Neural cell (in vitro differentiated cells): Measurements from ENCODE around the gene LRRTM3. TPM values are rescaled to one million over a fixed set of nuclear protein-coding genes. Genes with fewer than 3 reads are reported as not detected.

Experiments used
- H2AFZ ChIP-seq: fragments of 200-600, 300-800 bp; sonication (generic), shearing (Covaris generic); 2 replicates; pipeline ENCODE4 v1.6.0; 2014; ENCODE audit warnings: low read depth, mild to moderate bottlenecking, antibody characterized with exemption, low read length, moderate library complexity
- H3F3A ChIP-seq: fragments of 200-600 bp; shearing (Covaris generic); 2 replicates; pipeline ENCODE4 v1.6.1; 2016; ENCODE audit warnings: mild to moderate bottlenecking, moderate library complexity, mixed read lengths, antibody characterized with exemption, low read length; ENCODE audit not compliant: insufficient read depth, poor library complexity, severe bottlenecking
- H3K27ac ChIP-seq: fragments of 200-600, 300-800 bp; sonication (generic), shearing (Covaris generic); 2 replicates; pipeline ENCODE4 v1.5.1; 2014; ENCODE audit warnings: mild to moderate bottlenecking, low read length, moderate library complexity
- H3K27me3 ChIP-seq: fragments of 300-800, 200-600 bp; sonication (generic), shearing (Covaris generic); 2 replicates; pipeline ENCODE4 v1.6.0; 2014; ENCODE audit warnings: mild to moderate bottlenecking, low read depth, low read length, moderate library complexity; ENCODE audit not compliant: insufficient read depth
- H3K36me3 ChIP-seq: fragments of 300-800, 200-600 bp; sonication (generic), shearing (Covaris generic); 2 replicates; pipeline ENCODE4 v1.5.1; 2014; ENCODE audit warnings: mild to moderate bottlenecking, antibody characterized with exemption, low read length, moderate library complexity; ENCODE audit not compliant: insufficient read depth
- H3K4me2 ChIP-seq: fragments of 300-800, 200-600 bp; sonication (generic), shearing (Covaris generic); 2 replicates; pipeline ENCODE4 v1.6.0; 2014; ENCODE audit warnings: mild to moderate bottlenecking, low read length
- H3K4me3 ChIP-seq: fragments of 300-800, 200-600 bp; sonication (generic), shearing (Covaris generic); 2 replicates; pipeline ENCODE4 v1.5.1; 2014; ENCODE audit warnings: mild to moderate bottlenecking, low read length, moderate library complexity
- H3K79me2 ChIP-seq: fragments of 200-600 bp; shearing (Covaris generic); replicated peaks from 2 replicates; pipeline ENCODE4 v1.6.0; 2014; ENCODE audit warnings: mild to moderate bottlenecking, low read length, moderate library complexity; ENCODE audit not compliant: insufficient read depth
- H3K9ac ChIP-seq: fragments of 300-800, 200-600 bp; sonication (generic), shearing (Covaris generic); 2 replicates; pipeline ENCODE4 v1.6.1; 2016; ENCODE audit warnings: mild to moderate bottlenecking, low read length, mixed read lengths
- H3K9me2 ChIP-seq: fragments of 200-600 bp; shearing (Covaris generic); 2 replicates; pipeline ENCODE4 v1.6.1; 2016; ENCODE audit warnings: mild to moderate bottlenecking, low read length, mixed read lengths; ENCODE audit not compliant: insufficient read depth
- H3K9me3 ChIP-seq: fragments of 200-600, 300-800 bp; sonication (generic), shearing (Covaris generic); 2 replicates; pipeline ENCODE4 v1.6.1; 2016; ENCODE audit warnings: mild to moderate bottlenecking, mixed run types, low read length, moderate library complexity, mixed read lengths
- H4K20me1 ChIP-seq: fragments of 200-600 bp; shearing (Covaris generic); 2 replicates; pipeline ENCODE4 v1.6.1; 2016; ENCODE audit warnings: mild to moderate bottlenecking, mixed run types; ENCODE audit not compliant: insufficient read depth
- CTCF ChIP-seq: fragments of 450-650 bp; IDR thresholded peaks from 2 replicates; pipeline ENCODE4 v1.5.1; 2014; ENCODE audit warnings: antibody characterized with exemption, mild to moderate bottlenecking, moderate library complexity; ENCODE audit not compliant: poor library complexity, severe bottlenecking
- EP300 ChIP-seq: fragments of 450-650 bp; conservative IDR thresholded peaks from 2 replicates; pipeline ENCODE4 v1.6.1; 2014; ENCODE audit warnings: antibody characterized with exemption, mild to moderate bottlenecking, moderate library complexity; ENCODE audit not compliant: poor library complexity, severe bottlenecking
- EZH2 ChIP-seq: fragments of 200-600, 300-800 bp; shearing (Covaris generic), sonication (generic); IDR thresholded peaks from 2 replicates; pipeline ENCODE4 v1.6.1; 2014; ENCODE audit warnings: antibody characterized with exemption, low read length, borderline replicate concordance, mild to moderate bottlenecking; ENCODE audit not compliant: insufficient read depth, poor library complexity, severe bottlenecking
- MXI1 ChIP-seq: fragments of 450-650 bp; conservative IDR thresholded peaks from 2 replicates; pipeline ENCODE4 v1.6.1; 2014; ENCODE audit warnings: antibody characterized with exemption, mild to moderate bottlenecking; ENCODE audit not compliant: poor library complexity, severe bottlenecking
- POLR2AphosphoS5 ChIP-seq: IDR thresholded peaks from 2 replicates; pipeline ENCODE4 v1.6.1; 2012
- RAD21 ChIP-seq: fragments of 450-650 bp; conservative IDR thresholded peaks from 2 replicates; pipeline ENCODE4 v1.6.1; 2014; ENCODE audit warnings: antibody characterized with exemption, mild to moderate bottlenecking, moderate library complexity
- REST ChIP-seq: IDR thresholded peaks from 2 replicates; pipeline ENCODE4 v1.6.1; 2012; ENCODE audit warnings: borderline replicate concordance
- SMC3 ChIP-seq: fragments of 450-650 bp; conservative IDR thresholded peaks from 2 replicates; pipeline ENCODE4 v1.6.1; 2014; ENCODE audit warnings: antibody characterized with exemption, mild to moderate bottlenecking, moderate library complexity; ENCODE audit not compliant: poor library complexity
- TAF1 ChIP-seq: IDR thresholded peaks from 2 replicates; pipeline ENCODE4 v1.6.1; 2012; ENCODE audit warnings: low read depth
- polyA plus RNA-seq: library from polyadenylated mRNA; depleted of rRNA; stranded (reverse); fragments of >200 nt; gene quantifications from 2 replicates; pipeline ENCODE4 v1.2.3, GENCODE V29; 2014

Gene LRRTM3
- polyA plus RNA-seq, 1 donor from 2014 or later, result 3.2 TPM

GRCh38 chr10:67115972-67116371, 190.1 kb downstream of the LRRTM3 start:
- H3K9ac ChIP-seq, result no peak overlapping the region
- no peak overlapping the region for H3K4me3 ChIP-seq
- no peak overlapping the region for H3K27ac ChIP-seq
- H3F3A ChIP-seq, result no peaks in the 10 kb centered on the region
- no peaks in the 10 kb centered on the region for H3K9me2 ChIP-seq
- H2AFZ ChIP-seq, result no peak overlapping the region
- H3K27me3 ChIP-seq, result no peaks in the 10 kb centered on the region
- H4K20me1 ChIP-seq, result no peaks in the 10 kb centered on the region
- H3K36me3 ChIP-seq, result no peaks in the 10 kb centered on the region
- no peaks in the 10 kb centered on the region for H3K9me3 ChIP-seq
- no peak overlapping the region for H3K4me2 ChIP-seq
- no peaks in the 10 kb centered on the region for H3K79me2 ChIP-seq
- no peak for TF ChIP-seq EP300
- no peak for TF ChIP-seq REST
- TF ChIP-seq RAD21, result no peak
- no peak for TF ChIP-seq POLR2AphosphoS5
- TF ChIP-seq SMC3, result no peak
- TF ChIP-seq MXI1, result no peak
- no peak for TF ChIP-seq EZH2
- TF ChIP-seq CTCF, result no peak
- no peak for TF ChIP-seq TAF1

- Histone ChIP-seq H3K9ac (no peak overlapping the region), H4K20me1 (no peaks in the 10 kb centered on the region), H3K36me3 (no peaks in the 10 kb centered on the region), H3K27me3 (no peaks in the 10 kb centered on the region), H3K9me3 (no peaks in the 10 kb centered on the region), H3K79me2 (no peaks in the 10 kb centered on the region), H3F3A (no peaks in the 10 kb centered on the region), H3K4me3 (no peak overlapping the region), H3K9me2 (no peaks in the 10 kb centered on the region), H3K4me2 (no peak overlapping the region), H2AFZ (no peak overlapping the region), H3K27ac (no peak overlapping the region)
- no peak for TF ChIP-seq EZH2
Observed at GRCh38 chr10:67119651-67120050, 193.8 kb downstream of the LRRTM3 start.

GRCh38 chr10:67127441-67127840, 201.6 kb downstream of the LRRTM3 start:
- Histone ChIP-seq H3K4me2 (no peak overlapping the region), H3K36me3 (no peaks in the 10 kb centered on the region), H3K9ac (no peak overlapping the region), H3K9me3 (no peaks in the 10 kb centered on the region), H3K79me2 (no peaks in the 10 kb centered on the region), H3K27ac (no peak overlapping the region), H3F3A (no peaks in the 10 kb centered on the region), H3K4me3 (no peak overlapping the region), H3K9me2 (no peaks in the 10 kb centered on the region), H2AFZ (no peak overlapping the region), H4K20me1 (no peaks in the 10 kb centered on the region), H3K27me3 (no peaks in the 10 kb centered on the region)
- TF ChIP-seq MXI1, result no peak
- no peak for TF ChIP-seq CTCF
- TF ChIP-seq REST, result no peak
- no peak for TF ChIP-seq TAF1
- TF ChIP-seq RAD21, result no peak
- no peak for TF ChIP-seq SMC3
- TF ChIP-seq EZH2, result no peak
- TF ChIP-seq POLR2AphosphoS5, result no peak
- no peak for TF ChIP-seq EP300
